ENCODE results near the gene ARMH1. TPM values are rescaled to one million over a fixed set of nuclear protein-coding genes. Genes with fewer than 3 reads are reported as not detected.
"Not testable (repeated sequence)": the region's sequence is repeated elsewhere in the genome, so short reads cannot be mapped to it uniquely, and the experiment has no call there.

Gene ARMH1
- total and polyA plus RNA-seq, 2 donors from 2014 or later = 3.4 to 3.9 TPM

GRCh38 chr1:44663417-44663816, 11.1 kb upstream of the ARMH1 start:
- Histone ChIP-seq H3K27me3 (ENCODE audit: control insufficient read depth, insufficient read depth, low read length) (no peaks in the 10 kb centered on the region), H3K4me1 (ENCODE audit: control insufficient read depth in 2 of 3, insufficient read depth in 2 of 3, low read depth in 1 of 3, low read length in 3 of 3) (peaks cover 0 to 10% (median 2%) of the 10 kb centered on the region in 3 donors), H3K36me3 (ENCODE audit: control insufficient read depth in 2 of 3, insufficient read depth in 3 of 3, low read length in 3 of 3) (peaks cover 0 to 4% (median 0%) of the 10 kb centered on the region in 3 donors), H3K27ac (ENCODE audit: low read depth in 2 of 2, low read length in 2 of 2) (no peak overlapping the region), H3K9me3 (ENCODE audit: control insufficient read depth in 2 of 3, insufficient read depth in 1 of 3, low read length in 3 of 3) (no peaks in the 10 kb centered on the region), H3K4me3 (ENCODE audit: low read length in 3 of 3) (no peak overlapping the region), H3K9ac (ENCODE audit: low read length in 3 of 3) (no peak overlapping the region)
- intact Hi-C loops (cut with DNase I) = no loop called here
- no peak for TF ChIP-seq CTCF (IDR thresholded peaks at IDR 0.05; ENCODE audit: borderline replicate concordance, extremely low read depth, insufficient read depth)
- peak in 1 of 5 donors; percentile 2 for DNase-seq
- FAIRE-seq = no peak

- FAIRE-seq = no peak
- intact Hi-C loops (cut with DNase I) = no loop called here
These were observed 9.7 kb upstream of the ARMH1 start for GRCh38 chr1:44664730-44665370.

GRCh38 chr1:44666719-44667118, 7.8 kb upstream of the ARMH1 start:
- H3K27ac ChIP-seq (ENCODE audit: low read depth in 2 of 2, low read length in 2 of 2); intact Hi-C loops (cut with DNase I); FAIRE-seq; H3K4me1 ChIP-seq (ENCODE audit: control insufficient read depth in 2 of 3, insufficient read depth in 2 of 3, low read depth in 1 of 3, low read length in 3 of 3); H3K36me3 ChIP-seq (ENCODE audit: control insufficient read depth in 2 of 3, insufficient read depth in 3 of 3, low read length in 3 of 3); H3K9ac ChIP-seq (ENCODE audit: low read length in 3 of 3); H3K4me3 ChIP-seq (ENCODE audit: low read length in 3 of 3); H3K27me3 ChIP-seq (ENCODE audit: control insufficient read depth, insufficient read depth, low read length); H3K9me3 ChIP-seq (ENCODE audit: control insufficient read depth in 2 of 3, insufficient read depth in 1 of 3, low read length in 3 of 3): not testable (repeated sequence)
- DNase-seq = peak in 1 of 5 donors; percentile 15

More at GRCh38 chr1:44664730-44665370, 9.7 kb upstream of the ARMH1 start:
- Histone ChIP-seq H3K27ac (ENCODE audit: low read depth in 2 of 2, low read length in 2 of 2) (no peak overlapping the region), H3K27me3 (ENCODE audit: control insufficient read depth, insufficient read depth, low read length) (no peaks in the 10 kb centered on the region), H3K9me3 (ENCODE audit: control insufficient read depth in 2 of 3, insufficient read depth in 1 of 3, low read length in 3 of 3) (no peaks in the 10 kb centered on the region), H3K4me3 (ENCODE audit: low read length in 3 of 3) (no peak overlapping the region), H3K36me3 (ENCODE audit: control insufficient read depth in 2 of 3, insufficient read depth in 3 of 3, low read length in 3 of 3) (no peaks in the 10 kb centered on the region), H3K9ac (ENCODE audit: low read length in 3 of 3) (no peak overlapping the region), H3K4me1 (ENCODE audit: control insufficient read depth in 2 of 3, insufficient read depth in 2 of 3, low read depth in 1 of 3, low read length in 3 of 3) (peaks cover 0 to 10% (median 2%) of the 10 kb centered on the region in 3 donors)
- peak in 1 of 5 donors; percentile 29 for DNase-seq
- no peak for TF ChIP-seq CTCF (IDR thresholded peaks at IDR 0.05; ENCODE audit: borderline replicate concordance, extremely low read depth, insufficient read depth)

GRCh38 chr1:44670751-44671640, 3.5 kb upstream of the ARMH1 start:
- no peak overlapping the region for H3K4me3 ChIP-seq (ENCODE audit: low read length in 3 of 3)
- no peak for TF ChIP-seq CTCF (IDR thresholded peaks at IDR 0.05; ENCODE audit: borderline replicate concordance, extremely low read depth, insufficient read depth)
- no peaks in the 10 kb centered on the region for H3K27me3 ChIP-seq (ENCODE audit: control insufficient read depth, insufficient read depth, low read length)
- FAIRE-seq (no peak), DNase-seq (peak in 1 of 5 donors; percentile 35)
- H3K4me1 ChIP-seq (ENCODE audit: control insufficient read depth in 2 of 3, insufficient read depth in 2 of 3, low read depth in 1 of 3, low read length in 3 of 3) = peaks cover 0 to 21% (median 21%) of the 10 kb centered on the region in 3 donors
- H3K9ac ChIP-seq (ENCODE audit: low read length in 3 of 3) = no peak overlapping the region
- H3K9me3 ChIP-seq (ENCODE audit: control insufficient read depth in 2 of 3, insufficient read depth in 1 of 3, low read length in 3 of 3) = no peaks in the 10 kb centered on the region
- H3K27ac ChIP-seq (ENCODE audit: low read depth in 2 of 2, low read length in 2 of 2) = no peak overlapping the region
- H3K36me3 ChIP-seq (ENCODE audit: control insufficient read depth in 2 of 3, insufficient read depth in 3 of 3, low read length in 3 of 3) = no peaks in the 10 kb centered on the region
- intact Hi-C loops (cut with DNase I) = no loop called here
